Hematopoietic multipotent progenitor cell treated with erythropoietin and hydrocortisone succinate and interleukin-3 and kit ligand, for 15 days (in vitro differentiated cells): Measurements from ENCODE around the gene SEMA4D.
"Not testable (repeated sequence)": the region's sequence is repeated elsewhere in the genome, so short reads cannot be mapped to it uniquely, and the experiment has no call there.

Experiments
- DNase-seq: peaks from one replicate; pipeline ENCODE4 v3.0.0-alpha.2; 2015; ENCODE audit warnings: low spot score

Gene SEMA4D

GRCh38 chr9:89482056-89482851 is 15.7 kb downstream of the SEMA4D start:
- DNase-seq = no peak

GRCh38 chr9:89481538-89481915 is 16.4 kb downstream of the SEMA4D start:
- no peak for DNase-seq

- DNase-seq = no peak
Measured at GRCh38 chr9:89480825-89481537, 16.9 kb downstream of the SEMA4D start.

- not testable (repeated sequence) for DNase-seq
Measured at GRCh38 chr9:89480372-89480771, 17.5 kb downstream of the SEMA4D start.

- not testable (repeated sequence) for DNase-seq
Measured at GRCh38 chr9:89479669-89480011, 18.3 kb downstream of the SEMA4D start.

GRCh38 chr9:89478821-89479668 is 18.9 kb downstream of the SEMA4D start:
- no peak for DNase-seq

GRCh38 chr9:89477811-89478630 is 19.9 kb downstream of the SEMA4D start:
- peak; percentile 21 for DNase-seq

GRCh38 chr9:89477384-89477783 is 20.5 kb downstream of the SEMA4D start:
- DNase-seq = no peak

- DNase-seq = no peak
Measured at GRCh38 chr9:89476546-89476945, 21.4 kb downstream of the SEMA4D start.

- no peak for DNase-seq
Measured at GRCh38 chr9:89475891-89476440, 21.9 kb downstream of the SEMA4D start.

- no peak for DNase-seq
Measured at GRCh38 chr9:89474939-89475338, 23.0 kb downstream of the SEMA4D start.

- DNase-seq = no peak
Measured at GRCh38 chr9:89473762-89474469, 24.0 kb downstream of the SEMA4D start.

GRCh38 chr9:89471796-89472320 is 26.1 kb downstream of the SEMA4D start:
- DNase-seq = not testable (repeated sequence)

- no peak for DNase-seq
Measured at GRCh38 chr9:89471390-89471789, 26.5 kb downstream of the SEMA4D start.

GRCh38 chr9:89470224-89470839 is 27.6 kb downstream of the SEMA4D start:
- DNase-seq = no peak

- no peak for DNase-seq
Measured at GRCh38 chr9:89469003-89469402, 28.9 kb downstream of the SEMA4D start.

GRCh38 chr9:89468281-89468960 is 29.5 kb downstream of the SEMA4D start:
- no peak for DNase-seq

GRCh38 chr9:89467278-89467625 is 30.7 kb downstream of the SEMA4D start:
- no peak for DNase-seq

- DNase-seq = no peak
Measured at GRCh38 chr9:89466451-89467277, 31.2 kb downstream of the SEMA4D start.
